Transverse colon (tissue), 4 donors: ENCODE results near the gene ESR1. TPM values are rescaled to one million over a fixed set of nuclear protein-coding genes. Genes with fewer than 3 reads are reported as not detected.

Experiments used
- DNase-seq: peaks from one replicate; pipeline ENCODE4 v3.0.0-alpha.2; 2019
- H3K27ac ChIP-seq, 4 donors: fragments of 200-600 bp; sonication (generic); 2 replicates each; pipeline ENCODE4 v1.5.1; 2016 to 2018; ENCODE audit warnings: inconsistent platforms in 4 of 4
- H3K27me3 ChIP-seq: fragments of 200-600 bp; sonication (generic); 2 replicates; pipeline ENCODE4 v1.5.1; 2017; ENCODE audit warnings: inconsistent platforms
- H3K36me3 ChIP-seq, 4 donors: fragments of 200-600 bp; sonication (generic); 2 replicates each; pipeline ENCODE4 v1.5.1; 2017 to 2019; ENCODE audit warnings: inconsistent platforms in 4 of 4
- H3K4me1 ChIP-seq, 4 donors: fragments of 200-600 bp; sonication (generic); 2 replicates each; pipeline ENCODE4 v1.5.1; 2017 to 2020; ENCODE audit warnings: inconsistent platforms in 4 of 4
- H3K4me3 ChIP-seq, 4 donors: fragments of 200-600 bp; sonication (generic); 1 replicate in 1 of 4; 2 replicates in 3 of 4; pipeline versions ENCODE4 v1.5.1 to v1.6.1; 2017 to 2019; ENCODE audit warnings: inconsistent platforms in 4 of 4
- H3K9me3 ChIP-seq, 2 donors: fragments of 200-600 bp; sonication (generic); 2 replicates each; pipeline ENCODE4 v1.5.1; 2017 to 2019; ENCODE audit warnings: inconsistent platforms in 2 of 2
- CTCF ChIP-seq, 5 experiments: fragments of 200-600 bp in 3 of 5; fragments of 450-650 bp in 2 of 5; sonication (generic) in 3 of 5; IDR thresholded peaks; 1 replicate in 2 of 5; 2 replicates in 3 of 5; pipeline ENCODE4 v1.5.1; 2016 to 2017; ENCODE audit warnings: antibody characterized with exemption in 5 of 5, inconsistent platforms in 3 of 5, mild to moderate bottlenecking in 2 of 5, moderate library complexity in 1 of 5
- EP300 ChIP-seq: sonication (generic); formaldehyde crosslinking; IDR thresholded peaks from one replicate; pipeline ENCODE4 v1.6.1; 2017; ENCODE audit warnings: antibody characterized with exemption, low read depth
- POLR2A ChIP-seq: fragments of 450-650 bp; IDR thresholded peaks from one replicate; pipeline ENCODE4 v1.6.1; 2016; ENCODE audit warnings: antibody characterized with exemption, mild to moderate bottlenecking, moderate library complexity
- POLR2AphosphoS5 ChIP-seq, 3 donors: sonication (generic); formaldehyde crosslinking; IDR thresholded peaks; one replicate each; pipeline ENCODE4 v1.6.1; 2016; ENCODE audit warnings: antibody characterized with exemption in 3 of 3
- WGBS, 2 donors: methylation state at CpG; one replicate each; pipeline ENCODE4 v1.1.5; 2018; ENCODE audit warnings: low coverage in 1 of 2; 5-methylcytosine and 5-hydroxymethylcytosine counted together
- in situ Hi-C, 4 donors: fragments of 200-750 bp; cut with MboI; loops; one replicate each; pipeline versions ENCODE4 v1.15.0 to v1.15.1; 2017; ENCODE audit warnings: low sequenced_read_pairs in 3 of 4, low pct_ligation_motif_present in 1 of 4, low pct_unique_long_range_greater_than_20kb in 1 of 4
- intact Hi-C: fragments of 100-400 bp; cut with DNase I; formaldehyde crosslinking; loops from one replicate; pipeline ENCODE4 v1.15.1; 2023; ENCODE audit warnings: low total_unique reads
- total RNA-seq, 4 donors: library from RNA; depleted of rRNA; stranded (reverse); fragments of >200 nt; gene quantifications; one replicate each; pipeline ENCODE4 v1.1.0, GENCODE V29; 2016

ESR1 gene
- total RNA-seq, 4 donors from 2014 or later = 0.37 to 0.48 (median 0.41) TPM; not detected in 1

- TF ChIP-seq POLR2A (no peak), EP300 (no peak), POLR2AphosphoS5 (IDR thresholded peaks at IDR 0.05) (no peak), CTCF (IDR thresholded peaks at IDR 0.05) (no peak)
- in situ Hi-C loops (no loop called here), intact Hi-C loops (no loop called here)
- Histone ChIP-seq H3K27me3 (no peaks in the 10 kb centered on the region), H3K4me3 (no peak overlapping the region), H3K36me3 (no peaks in the 10 kb centered on the region), H3K4me1 (no peaks in the 10 kb centered on the region), H3K9me3 (no peaks in the 10 kb centered on the region), H3K27ac (no peak overlapping the region)
- DNase-seq = no peak
- WGBS, 2 donors = 49 to 50% methylated on average over 1 of the region's 1 CpG
Measured at GRCh38 chr6:151869787-151870186, 62.3 kb downstream of the ESR1 start.

- 93 to 96% methylated on average over 2 of the region's 2 CpGs for WGBS, 2 donors
- TF ChIP-seq POLR2A (no peak), CTCF (IDR thresholded peaks at IDR 0.05) (no peak), EP300 (no peak), POLR2AphosphoS5 (IDR thresholded peaks at IDR 0.05) (no peak)
- intact Hi-C loops = no loop called here
- no peaks in the 10 kb centered on the region for H3K4me1 ChIP-seq
- H3K27me3 ChIP-seq = no peaks in the 10 kb centered on the region
- in situ Hi-C loops = no loop called here
- H3K4me3 ChIP-seq = no peak overlapping the region
- no peak overlapping the region for H3K27ac ChIP-seq
- DNase-seq = no peak
- H3K9me3 ChIP-seq = no peaks in the 10 kb centered on the region
- no peaks in the 10 kb centered on the region for H3K36me3 ChIP-seq
Measured at GRCh38 chr6:151870375-151870774, 62.9 kb downstream of the ESR1 start.

GRCh38 chr6:151875524-151875923 is 68.0 kb downstream of the ESR1 start:
- no peak for TF ChIP-seq CTCF (IDR thresholded peaks at IDR 0.05)
- TF ChIP-seq POLR2A = no peak
- no peak for TF ChIP-seq POLR2AphosphoS5 (IDR thresholded peaks at IDR 0.05)
- TF ChIP-seq EP300 = no peak
- WGBS, 2 donors = 0 to 41% methylated on average over 1 of the region's 1 CpG
- intact Hi-C loops = no loop called here

GRCh38 chr6:151876122-151876521 is 68.6 kb downstream of the ESR1 start:
- in situ Hi-C loops = no loop called here
- no peak overlapping the region for H3K4me3 ChIP-seq
- WGBS, 2 donors = 84 to 85% methylated on average over 5 to 6 of the region's 6 CpGs

More at GRCh38 chr6:151875524-151875923, 68.0 kb downstream of the ESR1 start:
- no peaks in the 10 kb centered on the region for H3K36me3 ChIP-seq
- no peaks in the 10 kb centered on the region for H3K9me3 ChIP-seq
- no peak for DNase-seq
- H3K27me3 ChIP-seq = no peaks in the 10 kb centered on the region
- H3K4me3 ChIP-seq = no peak overlapping the region
- no peaks in the 10 kb centered on the region for H3K4me1 ChIP-seq
- in situ Hi-C loops = no loop called here
- H3K27ac ChIP-seq = no peak overlapping the region

More at GRCh38 chr6:151876122-151876521, 68.6 kb downstream of the ESR1 start:
- intact Hi-C loops = no loop called here
- Histone ChIP-seq H3K27ac (no peak overlapping the region), H3K27me3 (no peaks in the 10 kb centered on the region), H3K4me1 (no peaks in the 10 kb centered on the region), H3K9me3 (no peaks in the 10 kb centered on the region), H3K36me3 (no peaks in the 10 kb centered on the region)
- TF ChIP-seq POLR2AphosphoS5 (IDR thresholded peaks at IDR 0.05) (no peak), CTCF (IDR thresholded peaks at IDR 0.05) (no peak), POLR2A (no peak), EP300 (no peak)
- DNase-seq = no peak
